ENCODE data around the gene GYS1.

GYS1 gene

DNA sequence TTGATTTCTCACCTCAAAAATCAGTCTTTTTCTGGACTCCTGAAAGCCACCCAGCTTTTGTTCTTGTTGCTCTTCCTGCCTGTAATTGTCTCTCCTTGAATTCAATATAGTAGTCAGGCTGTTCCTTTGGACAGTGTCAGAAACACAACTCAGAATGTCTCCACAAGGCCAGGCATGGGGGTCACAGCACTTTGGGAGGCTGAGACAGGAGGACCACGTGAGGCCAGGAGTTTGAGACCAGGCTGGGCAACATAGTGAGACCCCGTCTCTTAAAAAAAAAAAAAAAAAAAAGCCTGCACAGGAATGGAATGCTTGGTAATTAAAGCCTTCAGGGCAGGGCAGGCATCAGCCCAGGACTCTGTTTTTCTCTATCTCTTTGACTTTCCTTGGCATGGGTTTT lies 47.3 kb downstream of the GYS1 start:
- Histone ChIP-seq H3F3A (ENCODE audit: low read depth) (no peaks in the 10 kb centered on the region), H3K79me2 (ENCODE audit: insufficient read depth, low read length) (no peaks in the 10 kb centered on the region), H3K27me3 (ENCODE audit: insufficient read depth, low read length, poor library complexity, severe bottlenecking) (no peaks in the 10 kb centered on the region), H3K9me3 (ENCODE audit: insufficient read depth, low read depth, low read length) (0 out of 2 replicates have a peak, but pooled peaks cover 10% of the 10 kb centered on the region), H3K4me2 (ENCODE audit: low read depth, low read length, poor library complexity, severe bottlenecking) (no peak overlapping the region), H3K4me1 (ENCODE audit: insufficient read depth, low read length, poor library complexity, severe bottlenecking) (no peaks in the 10 kb centered on the region), H3K4me3 (ENCODE audit: low read length, poor library complexity, severe bottlenecking) (no peak overlapping the region), H3K9me2 (replicated peaks; ENCODE audit: low read depth, low read length) (no peaks in the 10 kb centered on the region), H2AFZ (ENCODE audit: low read length) (no peak overlapping the region), H3K9ac (ENCODE audit: low read depth, low read length, poor library complexity, severe bottlenecking) (no peak overlapping the region), H3K36me3 (ENCODE audit: insufficient read depth, low read length) (no peaks in the 10 kb centered on the region), H4K20me1 (ENCODE audit: insufficient read depth, low read length, poor library complexity, severe bottlenecking) (no peaks in the 10 kb centered on the region)
- TF ChIP-seq, protein P1, sequence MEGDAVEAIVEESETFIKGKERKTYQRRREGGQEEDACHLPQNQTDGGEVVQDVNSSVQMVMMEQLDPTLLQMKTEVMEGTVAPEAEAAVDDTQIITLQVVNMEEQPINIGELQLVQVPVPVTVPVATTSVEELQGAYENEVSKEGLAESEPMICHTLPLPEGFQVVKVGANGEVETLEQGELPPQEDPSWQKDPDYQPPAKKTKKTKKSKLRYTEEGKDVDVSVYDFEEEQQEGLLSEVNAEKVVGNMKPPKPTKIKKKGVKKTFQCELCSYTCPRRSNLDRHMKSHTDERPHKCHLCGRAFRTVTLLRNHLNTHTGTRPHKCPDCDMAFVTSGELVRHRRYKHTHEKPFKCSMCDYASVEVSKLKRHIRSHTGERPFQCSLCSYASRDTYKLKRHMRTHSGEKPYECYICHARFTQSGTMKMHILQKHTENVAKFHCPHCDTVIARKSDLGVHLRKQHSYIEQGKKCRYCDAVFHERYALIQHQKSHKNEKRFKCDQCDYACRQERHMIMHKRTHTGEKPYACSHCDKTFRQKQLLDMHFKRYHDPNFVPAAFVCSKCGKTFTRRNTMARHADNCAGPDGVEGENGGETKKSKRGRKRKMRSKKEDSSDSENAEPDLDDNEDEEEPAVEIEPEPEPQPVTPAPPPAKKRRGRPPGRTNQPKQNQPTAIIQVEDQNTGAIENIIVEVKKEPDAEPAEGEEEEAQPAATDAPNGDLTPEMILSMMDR (conservative IDR thresholded peaks at IDR 0.05; ENCODE audit: low read length): no peak
- no peak for TF ChIP-seq EZH2phosphoT487 (IDR thresholded peaks at IDR 0.05; ENCODE audit: borderline replicate concordance)

DNA sequence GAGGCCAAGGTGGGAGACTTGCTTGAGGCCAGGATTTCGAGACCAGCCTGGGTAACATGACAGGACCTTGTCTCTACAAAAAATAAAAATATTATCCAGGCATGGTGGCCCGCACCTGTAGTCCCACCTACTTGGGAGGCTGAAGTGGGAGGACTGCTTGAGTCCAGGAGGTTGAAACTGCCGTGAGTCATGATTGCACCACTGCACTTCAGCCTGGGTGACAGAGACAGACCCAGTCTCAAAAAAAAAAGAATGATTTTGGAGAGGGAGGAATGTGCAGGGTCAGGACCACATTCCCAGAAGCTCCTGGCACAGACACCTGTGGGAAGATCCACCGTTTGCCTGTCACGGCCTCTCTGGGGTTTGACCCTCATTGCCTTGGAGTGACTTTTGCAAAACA lies 47.7 kb downstream of the GYS1 start:
- Histone ChIP-seq H3K36me3 (ENCODE audit: insufficient read depth, low read length) (no peaks in the 10 kb centered on the region), H3K27me3 (ENCODE audit: insufficient read depth, low read length, poor library complexity, severe bottlenecking) (no peaks in the 10 kb centered on the region), H2AFZ (ENCODE audit: low read length) (no peak overlapping the region), H3K4me1 (ENCODE audit: insufficient read depth, low read length, poor library complexity, severe bottlenecking) (no peaks in the 10 kb centered on the region), H3K79me2 (ENCODE audit: insufficient read depth, low read length) (no peaks in the 10 kb centered on the region), H3K9ac (ENCODE audit: low read depth, low read length, poor library complexity, severe bottlenecking) (no peak overlapping the region), H3K9me2 (replicated peaks; ENCODE audit: low read depth, low read length) (no peaks in the 10 kb centered on the region), H3K9me3 (ENCODE audit: insufficient read depth, low read depth, low read length) (0 out of 2 replicates have a peak, but pooled peaks cover 10% of the 10 kb centered on the region), H4K20me1 (ENCODE audit: insufficient read depth, low read length, poor library complexity, severe bottlenecking) (no peaks in the 10 kb centered on the region), H3F3A (ENCODE audit: low read depth) (no peaks in the 10 kb centered on the region), H3K4me3 (ENCODE audit: low read length, poor library complexity, severe bottlenecking) (no peak overlapping the region), H3K4me2 (ENCODE audit: low read depth, low read length, poor library complexity, severe bottlenecking) (no peak overlapping the region)
- TF ChIP-seq, protein P1 (conservative IDR thresholded peaks at IDR 0.05; ENCODE audit: low read length): no peak
- TF ChIP-seq EZH2phosphoT487 (IDR thresholded peaks at IDR 0.05; ENCODE audit: borderline replicate concordance): no peak

DNA sequence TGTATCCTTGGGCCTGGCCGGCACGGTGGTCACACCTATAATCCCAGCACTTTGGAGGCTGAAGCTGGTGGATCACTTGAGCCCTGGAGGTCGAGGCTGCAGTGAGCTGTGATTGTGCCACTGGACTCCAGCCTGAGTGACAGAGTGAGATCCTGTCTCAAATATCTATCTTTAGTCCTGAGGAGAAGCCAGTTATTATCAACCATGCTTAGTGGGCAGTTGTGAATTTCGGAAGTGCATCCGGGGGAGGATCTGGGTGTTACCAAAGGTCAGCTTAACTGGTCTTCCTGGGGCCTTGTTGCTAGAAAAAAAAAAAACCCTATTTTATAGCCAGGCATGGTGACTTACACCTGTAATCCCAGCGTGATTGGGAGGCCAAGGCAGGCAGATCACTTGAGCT lies 50.0 kb downstream of the GYS1 start:
- Histone ChIP-seq H3K4me2 (ENCODE audit: low read depth, low read length, poor library complexity, severe bottlenecking) (no peak overlapping the region), H3K9me3 (ENCODE audit: insufficient read depth, low read depth, low read length) (0 out of 2 replicates have a peak, but pooled peaks cover 10% of the 10 kb centered on the region)

More for the DNA sequence above, 50.0 kb downstream of the GYS1 start:
- H3K4me1 ChIP-seq (ENCODE audit: insufficient read depth, low read length, poor library complexity, severe bottlenecking): no peaks in the 10 kb centered on the region
- no peak overlapping the region for H3K4me3 ChIP-seq (ENCODE audit: low read length, poor library complexity, severe bottlenecking)
- H3K79me2 ChIP-seq (ENCODE audit: insufficient read depth, low read length): no peaks in the 10 kb centered on the region
- H3K9ac ChIP-seq (ENCODE audit: low read depth, low read length, poor library complexity, severe bottlenecking): no peak overlapping the region
- no peaks in the 10 kb centered on the region for H3K27me3 ChIP-seq (ENCODE audit: insufficient read depth, low read length, poor library complexity, severe bottlenecking)
- no peaks in the 10 kb centered on the region for H4K20me1 ChIP-seq (ENCODE audit: insufficient read depth, low read length, poor library complexity, severe bottlenecking)
- no peak for TF ChIP-seq EZH2phosphoT487 (IDR thresholded peaks at IDR 0.05; ENCODE audit: borderline replicate concordance)
- TF ChIP-seq, protein P1 (conservative IDR thresholded peaks at IDR 0.05; ENCODE audit: low read length): no peak
- no peaks in the 10 kb centered on the region for H3K36me3 ChIP-seq (ENCODE audit: insufficient read depth, low read length)
- no peaks in the 10 kb centered on the region for H3F3A ChIP-seq (ENCODE audit: low read depth)
- H3K9me2 ChIP-seq (replicated peaks; ENCODE audit: low read depth, low read length): no peaks in the 10 kb centered on the region
- H2AFZ ChIP-seq (ENCODE audit: low read length): no peak overlapping the region

Data from Loucy (cell line).